ENCODE data around the gene PHF5A. TPM values are rescaled to one million over a fixed set of nuclear protein-coding genes. Genes with fewer than 3 reads are reported as not detected.
"Not testable (repeated sequence)": the region's sequence is repeated elsewhere in the genome, so short reads cannot be mapped to it uniquely, and the experiment has no call there.

The PHF5A gene
- total and polyA plus RNA-seq, 2 experiments from 2014 or later = 21.9 to 55.2 TPM

- Histone ChIP-seq H3K27ac (no peak overlapping the region), H3K9me2 (replicated peaks; ENCODE audit: insufficient read depth) (no peaks in the 10 kb centered on the region), H2AFZ (no peak overlapping the region), H3K9me3 (ENCODE audit: low read depth) (no peaks in the 10 kb centered on the region), H3K4me1 (ENCODE audit: insufficient read depth) (no peaks in the 10 kb centered on the region), H3K4me3 (no peak overlapping the region), H4K20me1 (ENCODE audit: insufficient read depth, poor library complexity, severe bottlenecking) (no peaks in the 10 kb centered on the region), H3K36me3 (replicated peaks; ENCODE audit: insufficient read depth, low read depth) (peaks cover 5% of the 10 kb centered on the region), H3K27me3 (no peaks in the 10 kb centered on the region), H3K79me2 (peaks cover 36% of the 10 kb centered on the region), H3K4me2 (no peak overlapping the region)
- TF ChIP-seq EZH2 (IDR thresholded peaks at IDR 0.05; ENCODE audit: borderline replicate concordance) (no peak), CTCF (IDR thresholded peaks at IDR 0.05; ENCODE audit: poor library complexity) (no peak), EZH2phosphoT487 (IDR thresholded peaks at IDR 0.05; ENCODE audit: low read depth, severe bottlenecking, unreplicated experiment) (no peak)
- WGBS (ENCODE audit: low lambda C conversion rate, missing lambda C conversion rate) = 96% methylated on average over 4 of the region's 4 CpGs
- DNase-seq (ENCODE audit: low spot score) = no peak
Observed at GRCh38 chr22:41461901-41462300, 6.6 kb downstream of the PHF5A start.

- H3K27ac ChIP-seq; H2AFZ ChIP-seq; H4K20me1 ChIP-seq (ENCODE audit: insufficient read depth, poor library complexity, severe bottlenecking); H3K9me2 ChIP-seq (replicated peaks; ENCODE audit: insufficient read depth); H3K27me3 ChIP-seq; DNase-seq (ENCODE audit: low spot score); H3K4me3 ChIP-seq; H3K4me2 ChIP-seq; H3K4me1 ChIP-seq (ENCODE audit: insufficient read depth); H3K9me3 ChIP-seq (ENCODE audit: low read depth); H3K36me3 ChIP-seq (replicated peaks; ENCODE audit: insufficient read depth, low read depth): not testable (repeated sequence)
- WGBS (ENCODE audit: low lambda C conversion rate, missing lambda C conversion rate) = 98% methylated on average over 5 of the region's 5 CpGs
- peaks cover 17% of the 10 kb centered on the region for H3K79me2 ChIP-seq
Observed at GRCh38 chr22:41460071-41460470, 8.4 kb downstream of the PHF5A start.

- TF ChIP-seq EZH2 (IDR thresholded peaks at IDR 0.05; ENCODE audit: borderline replicate concordance) (no peak), CTCF (IDR thresholded peaks at IDR 0.05; ENCODE audit: poor library complexity) (no peak), EZH2phosphoT487 (IDR thresholded peaks at IDR 0.05; ENCODE audit: low read depth, severe bottlenecking, unreplicated experiment) (no peak)
Observed at GRCh38 chr22:41459431-41459830, 9.1 kb downstream of the PHF5A start.

GRCh38 chr22:41458161-41458728 is 10.2 kb downstream of the PHF5A start:
- H3K79me2 ChIP-seq = peaks cover 3% of the 10 kb centered on the region
- 91% methylated on average over 7 of the region's 7 CpGs for WGBS (ENCODE audit: low lambda C conversion rate, missing lambda C conversion rate)
- H3K27ac ChIP-seq = no peak overlapping the region
- no peak overlapping the region for H3K4me2 ChIP-seq
- DNase-seq (ENCODE audit: low spot score) = no peak
- no peaks in the 10 kb centered on the region for H3K9me3 ChIP-seq (ENCODE audit: low read depth)
- H4K20me1 ChIP-seq (ENCODE audit: insufficient read depth, poor library complexity, severe bottlenecking) = no peaks in the 10 kb centered on the region
- no peaks in the 10 kb centered on the region for H3K9me2 ChIP-seq (replicated peaks; ENCODE audit: insufficient read depth)
- H3K27me3 ChIP-seq = no peaks in the 10 kb centered on the region
- TF ChIP-seq EZH2phosphoT487 (IDR thresholded peaks at IDR 0.05; ENCODE audit: low read depth, severe bottlenecking, unreplicated experiment) (no peak), CTCF (IDR thresholded peaks at IDR 0.05; ENCODE audit: poor library complexity) (no peak), EZH2 (IDR thresholded peaks at IDR 0.05; ENCODE audit: borderline replicate concordance) (no peak)
- no peak overlapping the region for H2AFZ ChIP-seq
- no peaks in the 10 kb centered on the region for H3K4me1 ChIP-seq (ENCODE audit: insufficient read depth)
- no peak overlapping the region for H3K4me3 ChIP-seq
- H3K36me3 ChIP-seq (replicated peaks; ENCODE audit: insufficient read depth, low read depth) = no peaks in the 10 kb centered on the region

More at GRCh38 chr22:41459431-41459830, 9.1 kb downstream of the PHF5A start:
- Histone ChIP-seq H2AFZ (no peak overlapping the region), H3K36me3 (replicated peaks; ENCODE audit: insufficient read depth, low read depth) (peaks cover 1% of the 10 kb centered on the region), H3K9me3 (ENCODE audit: low read depth) (no peaks in the 10 kb centered on the region), H4K20me1 (ENCODE audit: insufficient read depth, poor library complexity, severe bottlenecking) (no peaks in the 10 kb centered on the region), H3K27me3 (no peaks in the 10 kb centered on the region), H3K4me2 (no peak overlapping the region), H3K27ac (no peak overlapping the region), H3K4me1 (ENCODE audit: insufficient read depth) (no peaks in the 10 kb centered on the region), H3K9me2 (replicated peaks; ENCODE audit: insufficient read depth) (no peaks in the 10 kb centered on the region), H3K4me3 (no peak overlapping the region), H3K79me2 (peaks cover 11% of the 10 kb centered on the region)
- DNase-seq (ENCODE audit: low spot score) = no peak
- 91% methylated on average over 1 of the region's 1 CpG for WGBS (ENCODE audit: low lambda C conversion rate, missing lambda C conversion rate)

Data from hepatocyte (in vitro differentiated cells).